Activated T-cell treated with anti-CD3 and anti-CD28 coated beads, Interleukin-2, amount 50 U/mL, for 4 hours (primary cell): ENCODE results near the gene TBC1D10A. TPM values are rescaled to one million over a fixed set of nuclear protein-coding genes. Genes with fewer than 3 reads are reported as not detected.
A peak's percentile ranks its signal among the peaks of the same experiment; 100 is the strongest.

ENCODE experiments used
- ATAC-seq, 2 donors: fragments of 200-7000 bp; cut with Tn5 transposase; one replicate each; pipeline ENCODE4 v1.10.0; 2021
- DNase-seq: peaks from one replicate; pipeline ENCODE4 v3.0.0-alpha.2; 2020
- H3K27me3 Mint-ChIP-seq: one replicate; pipeline ENCODE4 v1.8.0; 2021; ENCODE audit warnings: low read depth, mixed read lengths
- H3K36me3 Mint-ChIP-seq: one replicate; pipeline ENCODE4 v1.8.0; 2022; ENCODE audit warnings: mixed read lengths; ENCODE audit not compliant: insufficient read depth
- H3K4me1 Mint-ChIP-seq: one replicate; pipeline ENCODE4 v1.8.0; 2021; ENCODE audit warnings: low read depth, mixed read lengths
- H3K4me3 Mint-ChIP-seq: one replicate; pipeline ENCODE4 v1.8.0; 2021; ENCODE audit warnings: mild to moderate bottlenecking, moderate library complexity, mixed read lengths
- H3K9me3 Mint-ChIP-seq: one replicate; pipeline ENCODE4 v1.8.0; 2021; ENCODE audit warnings: mixed read lengths
- total RNA-seq, 3 donors: library from RNA; stranded (reverse); gene quantifications; one replicate each; pipeline ENCODE4 v1.2.1, GENCODE V29; 2021

Gene TBC1D10A
- total RNA-seq, 3 donors from 2014 or later, result 12.6 to 16.4 (median 14.0) TPM

DNA sequence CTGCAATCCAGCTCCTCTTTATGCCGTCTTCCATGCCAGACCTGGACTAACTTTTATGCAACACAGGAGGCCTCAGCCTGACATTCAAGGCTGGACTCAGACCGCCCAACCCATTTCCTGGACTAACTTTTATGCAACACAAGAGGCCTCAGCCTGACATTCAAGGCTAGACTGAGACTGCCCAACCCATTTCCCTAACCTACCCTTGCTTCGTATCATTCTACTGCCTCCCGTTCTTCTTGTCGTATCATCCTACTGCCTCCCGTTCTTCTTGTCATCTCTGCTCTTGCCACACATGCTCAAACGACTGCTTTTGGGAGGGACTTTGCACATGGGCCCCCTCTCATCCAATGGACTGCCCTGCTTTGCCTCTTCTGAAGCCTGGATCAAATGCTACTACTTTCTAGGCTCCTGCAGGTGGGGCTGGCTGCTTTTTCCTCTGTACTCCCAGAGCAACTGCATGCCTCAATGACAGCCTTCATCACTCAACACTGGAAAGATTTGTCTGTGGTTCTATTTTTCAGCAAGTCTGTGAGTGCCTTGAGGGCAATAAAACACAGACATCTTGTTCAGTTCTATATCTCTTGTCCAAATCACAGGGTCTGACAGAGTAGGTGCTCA is 7.8 kb downstream of the TBC1D10A start:
- H3K27me3 Mint-ChIP-seq, result no peaks in the 10 kb centered on the region
- no peak overlapping the region for H3K4me3 Mint-ChIP-seq
- ATAC-seq, result peak in 1 of 2 donors; percentile 25

DNA sequence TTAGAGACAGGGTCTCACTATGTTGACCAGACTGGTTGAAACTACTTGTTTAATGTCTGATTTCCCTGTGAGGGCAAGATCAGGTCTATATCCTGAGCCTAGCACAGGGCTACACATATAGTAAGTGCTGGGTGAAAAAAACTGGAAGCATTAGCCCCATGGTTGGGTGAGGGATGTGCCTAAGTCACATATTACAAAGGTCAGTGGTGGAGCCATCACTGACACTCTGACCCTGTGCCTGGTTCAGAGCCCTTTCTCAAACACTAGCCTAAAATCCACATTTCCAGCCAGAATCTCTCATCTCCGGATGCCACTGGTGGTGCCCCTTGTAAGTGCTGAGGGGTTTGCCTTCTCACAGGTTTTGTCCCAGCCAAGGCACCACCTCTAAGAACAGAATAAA is 9.0 kb downstream of the TBC1D10A start:
- DNase-seq (no peak), ATAC-seq (no peak)
- no peak overlapping the region for H3K4me3 Mint-ChIP-seq
- H3K9me3 Mint-ChIP-seq, result peaks cover under 1% of the 10 kb centered on the region
- peaks cover 92% of the 10 kb centered on the region for H3K4me1 Mint-ChIP-seq
- H3K27me3 Mint-ChIP-seq, result no peaks in the 10 kb centered on the region
- peaks cover 24% of the 10 kb centered on the region for H3K36me3 Mint-ChIP-seq

More for the DNA sequence above, 7.8 kb downstream of the TBC1D10A start:
- peaks cover 92% of the 10 kb centered on the region for H3K4me1 Mint-ChIP-seq
- no peak for DNase-seq
- H3K36me3 Mint-ChIP-seq, result peaks cover 25% of the 10 kb centered on the region
- no peaks in the 10 kb centered on the region for H3K9me3 Mint-ChIP-seq

DNA sequence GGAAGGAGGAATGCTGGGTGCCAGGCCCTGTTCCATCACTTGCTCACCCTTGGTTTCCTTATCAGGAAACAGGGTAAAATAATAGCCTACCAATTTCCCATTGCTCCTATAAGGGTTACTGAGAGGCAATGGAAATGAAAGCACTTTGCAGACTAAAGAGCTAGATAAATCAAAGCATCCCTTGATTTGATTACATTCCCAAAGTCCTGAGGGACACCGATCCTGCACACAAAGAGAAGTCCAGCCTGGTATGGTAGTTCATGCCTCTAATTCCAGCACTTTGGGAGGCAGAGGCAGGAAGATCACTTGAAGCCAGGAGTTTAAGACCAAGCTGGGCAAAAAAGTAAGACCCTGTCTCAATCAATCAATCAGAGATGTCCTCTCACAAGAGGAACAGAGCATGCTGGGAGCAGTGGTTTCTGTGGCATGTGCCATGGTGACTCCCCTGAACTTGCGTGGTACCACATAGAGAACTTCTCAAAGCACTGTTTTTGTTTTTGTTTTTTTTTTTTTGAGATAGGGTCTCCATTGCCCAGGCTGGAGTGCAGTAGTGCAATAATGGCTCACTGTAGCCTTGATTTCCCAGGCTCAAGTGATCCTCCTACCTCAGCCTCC is 10.7 kb downstream of the TBC1D10A start:
- ATAC-seq (no peak), DNase-seq (no peak)
- Mint-ChIP-seq H3K27me3 (no peaks in the 10 kb centered on the region), H3K9me3 (peaks cover 3% of the 10 kb centered on the region), H3K4me1 (peaks cover 97% of the 10 kb centered on the region), H3K4me3 (no peak overlapping the region), H3K36me3 (peaks cover 27% of the 10 kb centered on the region)

DNA sequence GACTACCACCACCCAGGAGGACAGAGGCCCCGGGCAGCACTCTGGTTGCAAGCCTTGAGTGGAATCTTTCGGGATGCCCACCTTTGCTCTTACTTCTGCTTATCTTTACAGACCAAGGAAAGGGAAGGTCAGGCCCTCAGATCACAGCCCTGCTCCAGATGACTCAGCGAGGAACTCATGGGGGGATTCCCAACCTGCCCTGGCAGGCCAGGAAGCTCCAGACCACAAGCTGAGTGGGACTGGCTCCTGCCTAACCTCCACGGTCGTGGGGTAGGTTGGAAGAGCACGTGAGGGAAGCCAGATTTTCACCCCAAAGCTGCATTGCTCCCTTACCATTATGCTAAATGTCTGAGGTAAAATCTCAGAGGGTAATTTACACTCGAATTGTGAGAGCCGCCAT is 11.8 kb downstream of the TBC1D10A start:
- Mint-ChIP-seq H3K4me3 (peak overlapping the region; percentile 30), H3K36me3 (peaks cover 24% of the 10 kb centered on the region), H3K9me3 (peaks cover 3% of the 10 kb centered on the region), H3K4me1 (peaks cover 97% of the 10 kb centered on the region), H3K27me3 (no peaks in the 10 kb centered on the region)
- ATAC-seq (peak; percentile 70 to 74), DNase-seq (peak; percentile 50)

DNA sequence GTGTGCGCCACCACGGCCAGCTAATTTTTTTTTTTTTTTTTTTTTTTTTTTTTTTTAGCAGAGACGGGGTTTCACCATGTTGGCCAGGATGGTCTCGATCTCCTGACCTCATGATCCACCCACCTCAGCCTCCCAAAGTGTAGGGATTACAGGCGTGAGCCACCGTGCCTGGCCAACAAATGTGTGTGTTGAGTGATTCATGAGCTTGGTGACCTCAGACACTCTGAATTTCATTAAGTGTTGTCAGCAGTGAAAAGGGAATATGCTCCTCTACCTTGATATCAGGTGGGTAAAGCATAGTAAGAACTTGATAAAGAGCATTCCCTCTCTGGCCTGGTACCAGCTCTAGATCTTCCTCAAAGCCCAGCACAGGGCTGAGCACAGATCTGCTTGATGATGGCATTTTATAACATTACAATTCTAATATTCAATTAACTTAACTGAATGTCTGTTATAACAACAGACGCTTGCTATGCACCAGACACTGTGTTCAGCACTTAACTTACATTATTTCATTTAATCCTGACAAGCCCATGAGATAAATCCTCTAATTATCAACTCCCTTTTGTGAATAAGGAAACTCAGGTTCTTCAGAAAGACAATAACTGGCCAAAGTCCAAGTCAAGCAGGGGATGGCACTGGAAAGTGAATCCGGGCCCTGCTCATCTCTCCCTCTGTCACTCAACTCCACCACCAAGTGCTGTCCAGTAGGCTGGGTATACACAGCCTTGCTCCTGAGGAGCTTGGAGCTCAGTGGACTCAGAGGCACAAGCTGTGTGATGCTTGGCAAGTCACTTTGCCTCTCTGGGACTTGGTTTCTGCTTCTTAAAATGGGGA is 13.0 kb downstream of the TBC1D10A start:
- Mint-ChIP-seq H3K36me3 (peaks cover 22% of the 10 kb centered on the region), H3K4me3 (no peak overlapping the region), H3K27me3 (no peaks in the 10 kb centered on the region), H3K4me1 (peaks cover 97% of the 10 kb centered on the region), H3K9me3 (peaks cover 3% of the 10 kb centered on the region)
- DNase-seq (no peak), ATAC-seq (no peak)

DNA sequence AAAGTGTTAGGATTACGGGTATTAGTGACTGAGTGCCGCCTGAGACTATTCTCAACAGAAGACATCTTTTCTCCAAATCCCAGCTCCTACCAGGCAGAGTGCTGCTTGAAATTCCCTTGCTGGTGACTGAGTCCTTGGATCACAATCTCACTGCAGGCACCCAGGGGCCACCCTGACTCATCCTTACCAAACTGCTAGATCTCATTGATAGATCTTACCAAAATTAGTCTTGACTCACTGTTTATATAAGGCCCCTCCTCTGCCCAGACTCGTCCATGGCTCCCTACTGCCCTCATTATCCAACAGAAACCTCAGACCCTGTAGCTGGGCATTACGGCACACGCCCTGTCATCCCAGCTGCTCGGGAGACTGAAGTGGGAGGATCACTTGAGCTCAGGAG is 14.7 kb downstream of the TBC1D10A start:
- Mint-ChIP-seq H3K4me3 (peak overlapping the region; percentile 13), H3K9me3 (peaks cover 3% of the 10 kb centered on the region), H3K36me3 (peaks cover 19% of the 10 kb centered on the region), H3K4me1 (peaks cover 97% of the 10 kb centered on the region), H3K27me3 (no peaks in the 10 kb centered on the region)
- DNase-seq, result no peak
- ATAC-seq, result peak; percentile 46 to 54

DNA sequence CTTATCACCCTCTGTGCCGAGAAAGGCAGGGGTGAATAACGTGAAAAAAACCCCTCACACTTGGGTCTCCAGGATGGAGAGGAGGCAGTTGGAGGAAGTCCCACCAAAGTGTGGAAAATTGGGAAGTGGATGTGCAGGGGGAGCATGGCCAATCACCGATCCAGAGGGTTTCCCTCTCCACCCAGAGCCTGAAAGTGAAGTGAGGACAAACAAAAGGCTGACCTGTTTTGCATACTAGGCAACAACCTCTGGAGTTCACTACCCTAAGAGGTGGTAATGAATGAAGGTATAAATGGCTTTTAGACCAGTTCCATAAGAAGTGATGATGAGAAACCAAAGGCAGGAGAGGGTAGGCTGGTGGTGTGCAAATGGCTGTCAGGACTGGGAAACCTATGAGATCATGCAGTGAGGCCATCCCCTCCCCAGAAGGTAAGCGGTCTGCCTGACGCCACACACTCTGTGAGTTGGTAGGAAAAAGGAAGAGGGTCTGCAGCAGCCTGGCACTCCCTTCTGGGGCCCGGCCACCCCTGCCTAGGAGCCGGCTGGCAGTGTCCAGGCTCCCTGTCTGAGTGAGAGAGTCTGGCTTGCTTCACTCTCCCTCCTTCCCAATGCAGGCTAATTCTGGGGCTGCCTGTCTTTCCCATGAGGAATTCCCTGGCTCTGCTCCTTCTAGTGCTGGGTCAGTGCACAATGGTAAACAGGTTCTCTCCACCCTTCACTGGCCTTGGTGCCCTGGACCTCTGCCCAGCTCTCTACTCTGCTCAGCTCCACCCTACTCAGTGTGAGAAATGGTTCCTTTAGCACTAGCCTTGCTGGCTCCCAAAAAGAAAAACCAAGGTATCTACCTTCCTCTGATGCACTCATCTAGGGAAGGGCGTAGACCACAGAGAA is 15.6 kb downstream of the TBC1D10A start:
- ATAC-seq (no peak), DNase-seq (no peak)
- Mint-ChIP-seq H3K9me3 (peaks cover 3% of the 10 kb centered on the region), H3K4me1 (peaks cover 99% of the 10 kb centered on the region), H3K36me3 (peaks cover 16% of the 10 kb centered on the region), H3K4me3 (no peak overlapping the region), H3K27me3 (no peaks in the 10 kb centered on the region)

DNA sequence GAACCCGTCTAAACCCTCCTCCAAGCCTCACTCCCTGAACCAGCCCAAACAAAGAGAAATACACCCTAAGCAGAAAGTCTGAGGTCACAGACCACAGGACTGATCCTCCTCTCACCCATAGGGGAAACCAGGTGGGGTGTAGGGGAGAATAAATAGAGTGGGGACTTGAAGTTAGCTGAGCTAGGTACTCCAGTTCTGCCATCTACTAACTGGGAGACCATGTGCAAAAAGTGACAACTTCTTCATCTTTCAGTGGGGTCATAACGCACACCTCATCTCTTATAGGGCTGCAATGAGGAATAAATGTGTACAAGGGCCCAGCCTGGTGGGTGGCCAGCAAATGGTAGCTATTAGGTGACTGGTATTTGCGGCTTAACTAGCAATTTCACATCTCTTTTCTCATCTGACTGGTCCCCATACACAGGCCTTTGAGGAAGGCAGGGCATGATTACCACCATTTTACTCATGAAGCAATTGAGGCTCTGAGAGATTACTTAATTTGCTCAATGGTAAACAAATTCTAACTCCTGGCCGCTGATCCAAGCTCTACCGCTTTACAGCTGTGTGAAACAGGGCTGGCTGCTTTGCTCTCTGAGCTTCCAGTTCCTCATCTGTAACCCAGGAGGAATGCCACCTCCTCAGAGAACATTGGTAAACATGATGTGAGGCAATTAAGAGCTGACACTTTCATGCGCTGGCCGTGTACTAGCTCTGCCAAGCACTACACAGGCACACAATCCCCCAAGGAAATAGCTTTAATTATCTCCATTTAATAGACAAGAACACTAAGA is 16.6 kb downstream of the TBC1D10A start:
- H3K4me3 Mint-ChIP-seq, result peak overlapping the region; percentile 6
- ATAC-seq (peak; percentile 11 to 23), DNase-seq (no peak)
- peaks cover 3% of the 10 kb centered on the region for H3K9me3 Mint-ChIP-seq
- H3K4me1 Mint-ChIP-seq, result peaks cover 99% of the 10 kb centered on the region
- no peaks in the 10 kb centered on the region for H3K27me3 Mint-ChIP-seq
- H3K36me3 Mint-ChIP-seq, result peaks cover 11% of the 10 kb centered on the region

DNA sequence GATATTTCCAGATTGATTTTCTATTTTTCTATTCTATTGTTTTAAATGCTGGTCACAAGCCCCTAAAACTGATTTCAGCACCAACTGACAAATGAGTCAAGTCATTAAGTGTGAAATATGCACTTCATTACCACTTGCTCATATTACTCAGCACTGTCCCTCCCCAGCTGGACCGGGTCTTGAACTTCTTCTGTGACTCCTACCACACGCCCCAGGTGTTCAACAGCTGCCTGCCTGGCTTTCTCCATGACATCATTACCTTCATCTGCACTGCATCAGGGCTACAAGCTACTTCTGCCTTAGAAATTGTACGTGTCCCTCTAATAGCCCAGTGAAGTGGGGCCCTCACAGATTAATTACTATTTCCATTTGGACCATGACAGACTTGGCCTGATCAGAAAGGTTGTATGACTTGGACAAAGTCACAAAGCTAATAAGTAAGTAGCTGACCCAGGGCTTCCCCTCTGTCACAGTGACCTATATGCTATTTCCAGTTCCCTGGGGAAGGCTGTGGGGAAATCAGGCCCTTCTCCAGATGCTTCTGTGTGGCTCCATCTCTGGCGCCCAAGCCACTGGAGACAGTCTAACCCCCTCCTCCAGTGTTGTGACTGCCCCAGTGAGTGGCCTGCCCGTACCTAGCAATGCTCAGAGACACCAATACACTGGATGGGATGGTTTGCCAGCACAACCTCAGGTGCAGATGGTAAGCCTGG is 18.1 kb downstream of the TBC1D10A start:
- Mint-ChIP-seq H3K27me3 (no peaks in the 10 kb centered on the region), H3K4me1 (peaks cover 99% of the 10 kb centered on the region), H3K36me3 (peaks cover 9% of the 10 kb centered on the region), H3K4me3 (peak overlapping the region; percentile 32), H3K9me3 (peaks cover 3% of the 10 kb centered on the region)
- DNase-seq (no peak), ATAC-seq (no peak)

DNA sequence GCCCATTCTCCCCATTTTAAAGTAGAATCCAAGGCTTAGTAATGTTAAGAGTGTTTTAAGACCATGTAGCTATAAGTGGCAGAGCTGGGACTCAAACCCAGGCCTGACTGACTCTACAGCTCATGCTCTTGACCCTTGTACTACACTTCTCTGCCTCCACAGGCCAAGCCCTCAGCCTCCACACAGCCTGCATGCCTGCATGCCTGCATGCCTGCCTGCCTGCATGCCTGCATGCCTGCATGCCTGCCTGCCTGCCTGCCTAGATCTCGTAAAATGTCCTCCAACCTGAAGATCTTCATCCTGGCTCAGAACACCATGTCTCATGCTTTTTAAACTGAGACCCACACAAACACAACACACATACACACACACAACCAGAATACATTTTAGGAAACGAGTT is 18.6 kb downstream of the TBC1D10A start:
- Mint-ChIP-seq H3K4me1 (peaks cover 100% of the 10 kb centered on the region), H3K9me3 (peaks cover 3% of the 10 kb centered on the region), H3K4me3 (peak overlapping the region; percentile 32), H3K27me3 (no peaks in the 10 kb centered on the region), H3K36me3 (peaks cover 14% of the 10 kb centered on the region)
- DNase-seq (no peak), ATAC-seq (no peak)

DNA sequence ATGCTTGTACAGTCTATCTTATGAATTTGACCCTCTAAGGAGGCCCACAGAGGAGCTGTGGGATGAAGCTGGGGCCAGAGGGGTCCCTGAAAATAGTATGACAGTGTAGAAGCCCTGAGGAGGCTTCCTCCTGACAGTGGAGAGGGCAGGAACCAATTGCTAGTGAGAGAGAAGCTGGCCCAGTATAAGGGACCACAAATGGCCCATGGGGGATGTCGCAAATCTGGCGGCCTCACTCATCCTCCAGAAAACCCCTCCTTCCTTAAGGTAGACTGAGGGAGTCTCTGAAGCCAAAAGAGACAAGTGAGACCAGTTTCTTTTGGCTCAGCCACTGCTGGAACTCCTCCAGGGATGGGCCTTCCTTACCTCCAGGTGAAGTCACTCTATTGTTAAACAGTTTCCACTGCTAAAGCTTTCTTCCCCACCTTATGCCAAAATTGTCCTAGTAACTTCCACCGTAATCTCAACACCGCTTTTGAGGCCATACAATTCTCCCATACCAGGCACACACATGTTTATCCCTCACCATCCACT is 19.6 kb downstream of the TBC1D10A start:
- no peak for DNase-seq
- Mint-ChIP-seq H3K27me3 (no peaks in the 10 kb centered on the region), H3K4me1 (peaks cover 100% of the 10 kb centered on the region), H3K9me3 (no peaks in the 10 kb centered on the region), H3K4me3 (no peak overlapping the region), H3K36me3 (peaks cover 9% of the 10 kb centered on the region)
- ATAC-seq, result no peak

DNA sequence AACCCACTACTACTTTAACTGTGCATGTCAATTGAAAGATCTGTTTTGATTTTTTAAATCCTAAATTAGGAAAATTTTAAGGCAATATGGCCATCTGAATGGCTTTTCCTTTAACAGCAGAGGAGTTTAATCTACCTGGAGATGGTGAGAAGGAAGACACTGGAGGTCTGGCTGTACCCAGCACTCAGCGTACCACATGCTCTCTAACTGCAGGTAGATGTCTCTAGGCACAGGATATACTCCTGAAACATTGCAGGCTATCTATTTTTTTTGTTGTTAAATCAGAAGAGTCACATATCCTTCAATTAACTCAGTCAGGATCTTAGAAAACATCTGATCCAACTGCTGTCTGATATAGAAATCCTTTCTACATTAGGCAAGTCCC is 20.1 kb downstream of the TBC1D10A start:
- Mint-ChIP-seq H3K9me3 (no peaks in the 10 kb centered on the region), H3K4me1 (peaks cover 100% of the 10 kb centered on the region), H3K36me3 (peaks cover 9% of the 10 kb centered on the region), H3K27me3 (no peaks in the 10 kb centered on the region), H3K4me3 (peak overlapping the region; percentile 63)
- ATAC-seq (no peak), DNase-seq (no peak)
